Endometrial microvascular endothelial cells (primary cell): ENCODE data around the gene LSP1. TPM values are rescaled to one million over a fixed set of nuclear protein-coding genes. Genes with fewer than 3 reads are reported as not detected.
"Not testable (repeated sequence)": the region's sequence is repeated elsewhere in the genome, so short reads cannot be mapped to it uniquely, and the experiment has no call there.

Experiments used
- in situ Hi-C: cut with HindIII; loops from 2 replicates; pipeline ENCODE4 v1.10.0; 2017; ENCODE audit warnings: low sequenced_read_pairs, low pct_unique_long_range_greater_than_20kb; ENCODE audit errors: inconsistent ontology term
- total RNA-seq: library from RNA; depleted of rRNA; stranded (reverse); fragments of >200 nt; gene quantifications from one replicate; pipeline ENCODE4 v1.2.3, GENCODE V29; 2015; ENCODE audit errors: inconsistent ontology term

Gene LSP1
- total RNA-seq, 1 donor from 2014 or later = not detected

DNA sequence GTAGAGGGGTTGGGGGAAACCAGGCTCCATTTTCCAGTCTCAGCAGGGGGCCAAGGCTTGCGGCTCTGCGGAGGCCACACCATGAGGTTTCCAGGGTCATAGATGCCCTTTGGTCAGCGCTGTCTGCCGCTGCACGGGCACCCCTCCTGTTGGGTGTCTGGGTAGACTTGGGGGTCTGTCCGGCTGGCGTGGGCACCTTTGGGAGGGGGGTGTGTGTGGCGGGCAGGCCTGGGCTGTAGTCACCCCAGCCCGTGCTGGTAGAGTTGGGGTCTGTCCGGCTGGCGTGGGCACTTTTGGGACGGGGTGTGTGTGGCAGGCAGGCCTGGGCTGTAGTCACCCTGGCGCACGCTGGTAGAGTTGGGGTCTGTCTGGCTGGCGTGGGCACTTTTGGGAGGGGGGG, 18.6 kb downstream of the LSP1 start:
- in situ Hi-C loops = no loop called here

- in situ Hi-C loops = no loop called here
Observed at GRCh38 chr11:1872267-1872985, 19.5 kb downstream of the LSP1 start.

- in situ Hi-C loops = no loop called here
Observed at GRCh38 chr11:1873048-1873812, 20.3 kb downstream of the LSP1 start.

- in situ Hi-C loops = not testable (repeated sequence)
Observed at GRCh38 chr11:1873813-1874150, 20.9 kb downstream of the LSP1 start.

DNA sequence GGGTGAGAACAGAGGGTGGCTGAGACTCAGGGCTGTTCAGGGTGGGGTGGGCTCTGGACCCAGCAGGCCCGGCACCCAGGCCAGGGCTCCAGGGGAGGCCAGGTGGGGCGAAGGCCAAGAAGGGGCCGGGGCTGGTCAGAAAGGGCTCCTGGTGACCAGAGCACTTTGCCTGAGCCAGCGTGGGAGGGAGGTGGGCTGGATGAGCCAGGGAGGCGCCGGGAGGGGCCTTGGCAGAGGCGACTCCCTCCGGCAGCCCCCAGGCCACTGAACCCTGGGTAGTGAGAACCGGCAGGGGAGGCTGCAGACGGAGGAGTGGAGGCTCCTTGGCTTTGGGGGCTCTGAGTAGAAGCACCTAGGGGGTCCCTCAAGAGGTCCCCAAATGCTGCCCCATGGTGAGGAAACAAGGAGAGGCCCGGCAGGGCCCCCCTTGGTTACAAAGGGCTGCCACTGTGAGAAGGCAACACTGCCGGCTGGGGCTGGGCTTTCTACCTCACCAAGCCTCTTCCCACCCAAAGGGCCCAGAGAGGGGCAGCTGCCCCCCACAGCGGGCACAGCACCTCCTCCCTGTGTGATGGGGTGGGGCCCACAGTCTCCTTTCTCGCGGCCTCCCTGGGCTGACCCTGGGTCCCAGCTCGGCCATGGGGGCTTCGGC, 21.7 kb downstream of the LSP1 start:
- in situ Hi-C loops = not testable (repeated sequence)

- in situ Hi-C loops = no loop called here
Observed at GRCh38 chr11:1875093-1875850, 22.4 kb downstream of the LSP1 start.

- in situ Hi-C loops = not testable (repeated sequence)
Observed at GRCh38 chr11:1875851-1876301, 23.0 kb downstream of the LSP1 start.

- in situ Hi-C loops = no loop called here
Observed at GRCh38 chr11:1876361-1877063, 23.6 kb downstream of the LSP1 start.

- in situ Hi-C loops = no loop called here
Observed at GRCh38 chr11:1877211-1878136, 24.6 kb downstream of the LSP1 start.

GRCh38 chr11:1878137-1879031, 25.5 kb downstream of the LSP1 start:
- in situ Hi-C loops = no loop called here

GRCh38 chr11:1879342-1879940, 26.6 kb downstream of the LSP1 start:
- in situ Hi-C loops = no loop called here

DNA sequence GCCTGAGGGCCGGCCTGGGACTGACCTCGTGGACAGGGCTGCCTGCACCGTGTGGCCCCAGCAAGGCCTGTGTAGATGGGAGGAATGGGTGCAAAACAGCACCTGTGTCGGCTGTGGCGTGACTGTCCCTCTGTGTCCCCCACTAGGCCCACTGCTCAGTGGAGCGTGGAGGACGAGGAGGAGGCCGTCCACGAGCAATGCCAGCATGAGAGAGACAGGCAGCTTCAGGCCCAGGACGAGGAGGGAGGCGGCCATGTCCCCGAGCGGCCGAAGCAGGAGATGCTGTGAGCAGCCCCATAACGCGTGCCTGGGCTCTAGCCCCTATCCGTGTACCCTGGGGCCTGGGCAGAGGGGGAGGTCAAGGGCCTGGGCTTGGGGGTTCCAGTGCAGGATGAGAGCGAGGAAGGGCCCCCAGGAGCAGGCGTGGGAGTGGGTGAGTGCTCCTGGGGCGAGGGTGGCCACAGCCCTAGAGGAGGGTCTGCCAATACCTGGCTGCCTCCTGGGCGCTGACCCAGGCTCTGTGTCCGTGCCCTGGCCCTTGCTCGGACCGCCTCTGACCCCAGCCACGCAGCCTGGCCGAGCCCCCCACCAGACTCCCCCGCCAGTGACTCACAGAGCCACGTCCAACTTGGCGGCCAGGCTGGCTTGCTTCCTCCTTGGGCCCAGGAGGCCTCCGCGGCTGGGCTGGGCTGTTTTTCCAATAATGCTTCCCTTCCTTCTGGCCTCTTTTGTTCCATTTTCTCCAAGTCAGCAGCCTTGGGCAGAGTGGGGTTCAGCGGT, 27.2 kb downstream of the LSP1 start:
- in situ Hi-C loops = no loop called here

GRCh38 chr11:1880746-1881441, 28.0 kb downstream of the LSP1 start:
- in situ Hi-C loops = no loop called here

DNA sequence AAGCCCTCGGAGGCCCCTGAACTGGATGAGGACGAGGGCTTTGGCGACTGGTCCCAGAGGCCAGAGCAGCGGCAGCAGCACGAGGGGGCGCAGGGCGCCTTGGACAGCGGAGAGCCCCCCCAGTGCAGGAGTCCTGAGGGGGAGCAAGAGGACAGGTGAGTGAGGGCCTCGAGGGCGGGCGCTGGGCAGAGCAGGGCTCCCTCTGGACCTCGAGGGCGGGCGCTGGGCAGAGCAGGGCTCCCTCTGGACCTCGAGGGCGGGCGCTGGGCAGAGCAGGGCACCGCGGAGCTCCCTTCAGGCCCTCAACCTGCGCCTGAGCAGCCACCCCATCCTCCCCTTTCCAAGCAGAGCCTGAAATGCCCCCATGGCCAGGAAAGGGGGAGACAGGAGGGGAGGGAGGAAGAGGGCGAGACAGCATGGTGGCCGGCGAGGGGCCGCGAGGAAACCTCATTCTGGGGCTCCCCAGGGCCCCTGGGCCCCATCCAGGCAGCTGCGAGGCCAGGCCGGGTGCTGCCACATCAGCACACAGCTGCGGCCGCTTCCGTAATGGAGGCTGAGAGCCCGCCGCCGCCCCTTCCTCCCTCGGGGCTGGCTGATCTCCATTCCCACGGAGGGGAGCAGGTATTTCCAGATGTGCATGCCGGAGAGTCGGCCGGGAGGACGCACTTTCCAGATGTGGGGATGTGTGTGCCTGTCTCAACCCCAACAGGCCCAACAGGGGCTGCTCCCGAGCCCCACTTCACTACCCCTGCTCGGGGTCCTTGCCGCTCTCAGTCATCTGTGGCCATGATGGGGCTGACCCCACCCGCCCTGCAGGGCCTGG, 28.8 kb downstream of the LSP1 start:
- in situ Hi-C loops = no loop called here
